ENCODE data around the gene GALNT13. TPM values are rescaled to one million over a fixed set of nuclear protein-coding genes. Genes with fewer than 3 reads are reported as not detected.

GALNT13 gene
- total RNA-seq, 4 donors from 2014 or later, result 2.1 to 18.3 (median 13.3) TPM

DNA sequence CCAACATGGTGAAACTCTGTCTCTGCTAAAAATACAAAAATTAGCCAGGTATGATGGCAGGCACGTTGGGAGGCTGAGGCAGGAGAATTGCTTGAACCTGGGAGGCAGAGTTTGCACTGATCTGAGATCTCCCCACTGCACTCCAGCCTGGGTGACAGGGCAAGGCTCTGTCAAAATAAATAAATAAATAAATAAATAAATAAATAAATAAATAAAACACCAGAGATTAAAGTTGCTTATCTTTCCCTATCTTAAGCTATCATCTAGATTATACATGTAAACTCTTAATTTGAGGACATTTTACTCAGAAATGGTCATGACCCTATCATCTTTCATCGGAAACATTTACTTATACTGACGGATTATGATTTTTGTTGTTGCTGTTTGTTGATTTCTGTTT lies 373.2 kb downstream of the GALNT13 start:
- TF ChIP-seq, protein P1, sequence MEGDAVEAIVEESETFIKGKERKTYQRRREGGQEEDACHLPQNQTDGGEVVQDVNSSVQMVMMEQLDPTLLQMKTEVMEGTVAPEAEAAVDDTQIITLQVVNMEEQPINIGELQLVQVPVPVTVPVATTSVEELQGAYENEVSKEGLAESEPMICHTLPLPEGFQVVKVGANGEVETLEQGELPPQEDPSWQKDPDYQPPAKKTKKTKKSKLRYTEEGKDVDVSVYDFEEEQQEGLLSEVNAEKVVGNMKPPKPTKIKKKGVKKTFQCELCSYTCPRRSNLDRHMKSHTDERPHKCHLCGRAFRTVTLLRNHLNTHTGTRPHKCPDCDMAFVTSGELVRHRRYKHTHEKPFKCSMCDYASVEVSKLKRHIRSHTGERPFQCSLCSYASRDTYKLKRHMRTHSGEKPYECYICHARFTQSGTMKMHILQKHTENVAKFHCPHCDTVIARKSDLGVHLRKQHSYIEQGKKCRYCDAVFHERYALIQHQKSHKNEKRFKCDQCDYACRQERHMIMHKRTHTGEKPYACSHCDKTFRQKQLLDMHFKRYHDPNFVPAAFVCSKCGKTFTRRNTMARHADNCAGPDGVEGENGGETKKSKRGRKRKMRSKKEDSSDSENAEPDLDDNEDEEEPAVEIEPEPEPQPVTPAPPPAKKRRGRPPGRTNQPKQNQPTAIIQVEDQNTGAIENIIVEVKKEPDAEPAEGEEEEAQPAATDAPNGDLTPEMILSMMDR (IDR thresholded peaks at IDR 0.05; ENCODE audit: low read depth), result no peak

DNA sequence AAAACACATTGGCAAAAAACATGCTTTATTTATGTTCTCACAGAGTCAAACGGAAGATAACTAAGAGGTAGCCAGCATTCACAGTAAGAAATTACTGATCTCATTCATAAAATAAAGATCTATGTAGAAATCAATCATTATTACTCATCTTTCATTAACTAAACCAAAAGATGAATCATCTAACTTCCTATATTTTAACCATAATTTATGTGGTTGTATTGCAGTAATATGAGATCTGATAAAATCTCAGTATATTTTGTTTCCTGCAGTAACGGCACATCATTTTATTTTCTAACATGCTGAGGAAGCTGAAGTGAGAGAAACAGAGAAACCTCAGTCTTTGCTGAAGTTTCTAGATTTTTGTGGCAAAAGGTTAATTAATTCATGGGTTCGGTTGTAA lies 375.8 kb downstream of the GALNT13 start:
- TF ChIP-seq, protein P1 (IDR thresholded peaks at IDR 0.05; ENCODE audit: low read depth), result no peak

DNA sequence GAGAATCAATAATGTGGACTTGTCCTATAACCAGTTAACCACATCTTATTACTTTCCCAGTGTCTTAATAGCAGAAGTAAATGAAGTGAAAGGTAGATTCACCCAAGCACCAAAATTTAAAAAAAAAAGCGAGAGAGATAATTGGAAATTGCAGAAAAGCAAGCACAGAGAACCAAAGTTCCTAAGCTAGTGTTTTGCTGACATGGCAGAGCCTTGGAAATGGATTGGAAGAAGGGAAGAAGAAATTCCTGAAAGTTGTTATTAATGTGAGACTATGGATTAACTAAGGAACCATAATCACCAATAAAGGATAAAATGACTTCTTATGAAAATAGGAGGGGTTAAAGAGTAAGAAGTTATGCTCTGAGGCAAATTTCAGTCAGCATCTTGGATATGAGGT lies 384.4 kb downstream of the GALNT13 start:
- TF ChIP-seq, protein P1 (IDR thresholded peaks at IDR 0.05; ENCODE audit: low read depth), result no peak

DNA sequence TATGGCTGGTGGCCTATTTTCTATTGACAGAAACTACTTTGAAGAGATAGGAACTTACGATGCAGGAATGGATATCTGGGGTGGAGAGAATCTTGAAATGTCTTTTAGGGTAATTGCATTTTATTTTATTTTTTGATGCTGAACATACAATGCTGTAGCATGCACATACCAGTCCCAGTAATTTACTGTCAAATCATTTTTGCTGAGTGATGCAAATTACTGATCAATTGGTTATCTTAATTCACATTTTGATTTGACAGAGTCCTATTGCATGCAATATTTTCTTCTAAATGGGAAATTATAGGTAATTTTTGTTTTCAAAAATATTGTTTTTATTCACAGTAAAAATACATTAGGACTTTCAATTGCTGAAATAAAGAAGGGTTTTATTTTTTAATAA lies 387.3 kb downstream of the GALNT13 start:
- TF ChIP-seq, protein P1 (IDR thresholded peaks at IDR 0.05; ENCODE audit: low read depth), result no peak

DNA sequence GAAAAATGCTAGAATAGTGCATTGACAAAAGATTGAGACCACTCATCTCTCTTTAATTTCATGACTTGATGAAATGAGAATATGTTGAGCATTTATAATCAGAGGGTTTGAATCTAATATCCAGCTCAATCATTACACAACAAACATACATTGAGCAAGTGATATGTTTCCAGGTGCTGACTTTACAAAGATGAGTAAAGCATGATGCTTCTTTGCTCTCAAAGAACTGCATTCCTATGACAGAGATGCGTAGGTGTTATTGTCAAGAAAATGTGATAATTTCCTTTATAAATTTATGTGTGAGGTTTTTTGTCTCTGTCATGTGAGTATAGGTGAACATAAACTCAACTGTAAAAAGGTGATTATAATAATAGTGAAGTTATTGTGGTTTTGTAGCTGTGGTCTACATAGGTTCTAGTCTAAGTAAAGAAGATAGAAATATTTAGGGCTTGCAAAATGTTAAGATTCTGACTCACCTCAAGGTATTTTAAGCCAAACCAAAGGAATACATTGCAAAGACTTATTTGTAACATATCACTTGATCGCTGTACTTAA lies 389.8 kb downstream of the GALNT13 start:
- TF ChIP-seq, protein P1 (IDR thresholded peaks at IDR 0.05; ENCODE audit: low read depth), result no peak

DNA sequence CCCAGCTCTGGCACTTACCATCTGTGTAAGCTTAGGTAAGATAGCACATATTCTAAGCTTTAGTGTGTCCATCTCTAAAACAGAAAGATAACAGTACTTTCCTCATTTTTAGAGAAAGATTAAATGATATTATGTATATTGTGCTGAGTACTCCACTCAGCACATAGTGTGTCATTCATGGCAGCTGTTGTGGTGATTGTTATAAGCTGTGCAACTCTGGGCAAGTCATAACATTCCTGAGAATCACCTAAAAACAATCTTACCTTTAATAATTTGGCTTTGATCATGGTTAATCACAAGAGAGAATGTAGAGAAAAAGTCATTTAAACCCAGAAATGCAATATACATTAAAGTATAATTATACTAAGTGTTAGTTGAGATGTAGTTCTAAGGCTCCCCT lies 391.5 kb downstream of the GALNT13 start:
- TF ChIP-seq, protein P1 (IDR thresholded peaks at IDR 0.05; ENCODE audit: low read depth), result no peak

DNA sequence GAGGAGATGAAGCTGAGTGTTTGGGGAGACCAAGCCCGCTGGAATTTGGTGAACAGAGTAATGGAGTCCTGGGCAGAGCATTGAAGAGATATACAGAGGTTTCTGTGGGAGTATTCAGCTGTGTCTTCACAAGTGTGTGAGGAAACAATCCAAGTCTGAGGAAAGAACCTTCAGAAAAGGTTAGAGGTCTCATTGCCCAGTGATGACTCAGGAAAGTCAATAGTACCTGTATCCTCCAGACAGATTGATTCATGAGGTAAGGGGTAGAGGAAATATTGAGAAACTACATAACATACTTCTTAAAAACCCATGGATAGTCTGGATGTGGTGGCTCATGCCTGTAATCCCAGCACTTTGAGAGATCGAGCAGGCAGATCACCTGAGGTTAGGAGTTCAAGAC lies 392.3 kb downstream of the GALNT13 start:
- TF ChIP-seq, protein P1 (IDR thresholded peaks at IDR 0.05; ENCODE audit: low read depth), result no peak

Measured in subcutaneous adipose tissue (tissue), 4 donors.